Tibial nerve (tissue), 3 donors: ENCODE measurements around the gene GHR.

Experiments used
- CTCF ChIP-seq, 5 experiments: fragments of 200-600 bp in 3 of 5; fragments of 450-650 bp in 2 of 5; sonication (generic) in 3 of 5; IDR thresholded peaks; one replicate each; pipeline ENCODE4 v1.5.1; 2016 to 2019; ENCODE audit warnings: antibody characterized with exemption in 5 of 5, mild to moderate bottlenecking in 3 of 5, moderate library complexity in 2 of 5
- POLR2A ChIP-seq, 2 donors: fragments of 450-650 bp; IDR thresholded peaks; one replicate each; pipeline ENCODE4 v1.6.1; 2017; ENCODE audit warnings: antibody characterized with exemption in 2 of 2, mild to moderate bottlenecking in 2 of 2, moderate library complexity in 2 of 2

- TF ChIP-seq CTCF (IDR thresholded peaks at IDR 0.05) (no peak), POLR2A (IDR thresholded peaks at IDR 0.05) (no peak)
Measured at GRCh38 chr5:42467981-42468524, 44.8 kb downstream of the GHR start.
